Kidney glomerular epithelial cell (primary cell): ENCODE measurements around the gene CRISP1.
"Not testable (repeated sequence)": the region's sequence is repeated elsewhere in the genome, so short reads cannot be mapped to it uniquely, and the experiment has no call there.

Experiments
- DNase-seq: peaks from one replicate; lab custom pipeline; 2025; lab: John Stamatoyannopoulos, UW

CRISP1 gene, protein sequence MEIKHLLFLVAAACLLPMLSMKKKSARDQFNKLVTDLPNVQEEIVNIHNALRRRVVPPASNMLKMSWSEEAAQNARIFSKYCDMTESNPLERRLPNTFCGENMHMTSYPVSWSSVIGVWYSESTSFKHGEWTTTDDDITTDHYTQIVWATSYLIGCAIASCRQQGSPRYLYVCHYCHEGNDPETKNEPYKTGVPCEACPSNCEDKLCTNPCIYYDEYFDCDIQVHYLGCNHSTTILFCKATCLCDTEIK

GRCh38 chr6:49866485-49866943 is at the start of gene CRISP1:
CRISP1 (minus strand) TSS chr6:49866535; CDS start chr6:49857400, 9,135 bp downstream.
- DNase-seq, result no peak

DNA sequence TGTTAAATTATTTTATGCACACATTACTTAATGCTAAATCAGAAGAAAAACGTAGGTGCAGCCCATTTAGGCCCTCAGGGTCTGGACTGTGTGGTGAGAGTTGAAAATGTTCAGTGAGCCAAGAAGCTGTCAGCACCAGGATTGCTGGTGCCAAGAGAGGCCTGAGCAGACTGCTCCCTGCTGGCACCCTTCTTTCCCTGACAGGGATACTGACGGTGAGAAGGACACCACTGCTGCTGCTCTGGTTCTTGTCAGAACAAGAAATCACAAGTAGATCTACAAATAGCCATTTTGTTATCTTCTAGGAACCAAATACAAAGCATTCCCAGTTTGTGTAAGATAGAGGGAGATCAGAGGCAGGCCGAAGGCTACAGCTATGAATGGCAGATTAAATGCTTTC is 48.7 kb upstream of the CRISP1 start:
- DNase-seq, result no peak

DNA sequence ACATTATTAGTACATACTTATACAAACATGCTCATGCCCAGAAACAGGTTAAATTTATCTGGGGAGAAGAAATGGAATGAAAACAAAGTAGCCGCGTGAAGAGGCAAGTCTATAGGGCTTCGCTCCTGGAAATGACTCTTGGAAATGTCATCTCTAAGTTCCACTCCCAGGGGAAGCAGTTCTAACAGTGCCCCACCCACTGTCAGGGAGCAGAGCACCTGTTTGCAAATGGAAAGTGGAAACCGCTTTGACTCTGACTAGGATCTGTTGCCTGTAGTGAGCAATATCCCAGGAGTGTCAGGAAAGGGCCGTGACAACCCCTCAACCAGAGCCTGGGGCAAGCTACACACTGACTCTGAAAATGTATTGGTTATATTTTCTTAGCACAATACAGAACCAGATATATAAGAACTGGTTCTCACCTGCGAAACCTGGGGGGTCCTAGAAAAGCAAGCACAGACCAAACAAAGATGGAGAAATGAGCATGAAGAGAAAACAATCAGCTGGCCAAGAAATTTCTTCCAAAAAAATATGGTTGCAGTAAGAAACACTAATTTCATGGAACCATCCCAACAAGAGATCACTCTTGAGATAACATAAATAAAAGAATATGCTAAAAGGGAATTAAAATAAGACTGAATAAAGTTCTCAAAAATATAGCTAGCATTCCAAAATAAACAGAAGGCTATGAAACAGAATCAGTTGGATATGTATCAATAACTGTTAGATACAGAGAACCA is 47.5 kb upstream of the CRISP1 start:
- DNase-seq, result no peak

GRCh38 chr6:49912196-49912595 is 45.9 kb upstream of the CRISP1 start:
- DNase-seq, result no peak

GRCh38 chr6:49911252-49911651 is 44.9 kb upstream of the CRISP1 start:
- DNase-seq, result no peak

DNA sequence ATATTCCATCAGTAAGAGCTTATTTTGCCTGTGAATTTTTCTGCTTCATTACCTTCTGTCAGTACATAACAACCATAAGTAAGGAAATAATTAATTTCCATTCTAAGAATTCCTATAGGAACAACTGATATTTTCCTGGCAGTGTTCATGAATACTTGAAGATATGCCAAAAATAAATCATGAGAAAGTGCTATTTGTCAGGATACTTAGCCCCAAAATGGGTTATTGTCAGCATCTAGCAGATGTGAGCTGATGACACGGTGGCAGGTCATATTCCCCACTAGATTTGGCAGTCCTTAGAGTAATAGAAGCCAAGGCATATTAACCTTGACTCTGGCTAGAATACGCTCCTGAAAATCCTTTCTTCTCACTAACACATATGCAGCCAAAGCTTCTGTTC is 43.2 kb upstream of the CRISP1 start:
- DNase-seq, result no peak

GRCh38 chr6:49906526-49906925 is 40.2 kb upstream of the CRISP1 start:
- no peak for DNase-seq

DNA sequence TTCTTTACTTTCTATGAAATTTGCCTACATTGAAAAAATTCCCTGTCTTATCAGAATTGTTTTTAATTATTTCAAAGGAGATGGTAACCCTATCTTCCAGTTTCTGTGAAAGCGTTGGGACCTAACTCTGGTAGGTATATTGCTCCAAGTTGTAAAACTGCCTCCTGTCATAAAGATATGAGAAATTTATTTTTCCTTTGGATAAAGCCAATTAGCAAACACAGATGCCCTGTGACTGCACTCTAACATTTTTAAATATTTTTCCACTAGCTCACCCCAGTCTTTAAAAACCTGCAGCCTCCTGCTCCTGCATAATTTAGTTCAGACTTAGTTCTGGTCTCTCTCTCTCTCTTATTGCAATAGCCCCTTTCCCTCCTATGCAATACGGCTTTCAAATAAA is 39.0 kb upstream of the CRISP1 start:
- DNase-seq, result no peak

GRCh38 chr6:49902856-49903255 is 36.5 kb upstream of the CRISP1 start:
- DNase-seq, result no peak

DNA sequence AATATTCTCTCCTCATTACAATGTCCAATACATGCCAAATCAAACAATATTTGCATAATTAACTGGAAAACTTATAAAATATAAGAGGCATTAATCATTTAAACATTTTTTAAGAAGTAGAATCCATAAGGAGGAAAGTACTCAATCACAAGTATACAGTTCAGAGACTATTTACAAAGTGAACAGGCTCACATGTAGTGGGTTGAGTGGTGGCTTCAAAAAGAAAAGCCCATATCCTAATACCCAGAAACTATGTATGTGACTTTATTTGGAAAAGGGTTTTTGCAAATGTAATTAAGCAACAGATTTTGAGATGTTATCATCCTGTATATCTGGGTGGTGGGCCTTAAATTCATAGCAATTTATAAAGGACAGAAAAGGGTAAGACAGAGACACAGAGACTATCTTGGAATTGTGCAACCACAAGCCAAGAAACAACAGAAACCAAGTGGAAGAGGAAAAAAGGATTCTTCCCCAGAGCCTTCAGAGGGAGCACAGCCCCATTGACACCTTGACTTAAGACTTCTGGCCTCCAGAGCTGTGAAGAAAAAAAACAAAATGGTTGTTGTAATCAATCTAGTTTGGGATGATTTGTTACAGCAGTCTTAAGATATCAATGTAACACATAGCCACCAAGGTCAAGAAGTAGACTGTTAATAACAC is 32.7 kb upstream of the CRISP1 start:
- no peak for DNase-seq

GRCh38 chr6:49895553-49895952 is 29.2 kb upstream of the CRISP1 start:
- DNase-seq, result not testable (repeated sequence)

GRCh38 chr6:49892280-49892679 is 25.9 kb upstream of the CRISP1 start:
- DNase-seq, result no peak

DNA sequence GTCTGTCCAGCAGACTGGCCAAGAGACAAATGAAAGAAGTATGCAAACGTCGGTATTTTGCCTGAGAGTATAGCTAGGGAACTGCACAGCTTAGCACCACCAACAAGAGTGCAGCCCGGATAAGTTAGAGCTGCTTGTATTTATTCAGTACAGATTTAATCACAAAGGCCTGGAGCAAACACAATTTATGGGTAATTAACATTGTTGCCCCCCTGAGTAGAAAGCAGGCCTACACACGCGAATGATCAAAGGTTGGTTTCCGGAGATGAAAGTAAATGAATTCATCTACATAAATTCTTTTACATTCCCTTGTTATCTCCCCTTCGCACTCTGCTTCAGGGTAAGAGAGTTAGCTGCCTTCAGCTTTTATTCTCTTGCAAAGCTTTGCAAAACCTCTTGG is 24.7 kb upstream of the CRISP1 start:
- no peak for DNase-seq

DNA sequence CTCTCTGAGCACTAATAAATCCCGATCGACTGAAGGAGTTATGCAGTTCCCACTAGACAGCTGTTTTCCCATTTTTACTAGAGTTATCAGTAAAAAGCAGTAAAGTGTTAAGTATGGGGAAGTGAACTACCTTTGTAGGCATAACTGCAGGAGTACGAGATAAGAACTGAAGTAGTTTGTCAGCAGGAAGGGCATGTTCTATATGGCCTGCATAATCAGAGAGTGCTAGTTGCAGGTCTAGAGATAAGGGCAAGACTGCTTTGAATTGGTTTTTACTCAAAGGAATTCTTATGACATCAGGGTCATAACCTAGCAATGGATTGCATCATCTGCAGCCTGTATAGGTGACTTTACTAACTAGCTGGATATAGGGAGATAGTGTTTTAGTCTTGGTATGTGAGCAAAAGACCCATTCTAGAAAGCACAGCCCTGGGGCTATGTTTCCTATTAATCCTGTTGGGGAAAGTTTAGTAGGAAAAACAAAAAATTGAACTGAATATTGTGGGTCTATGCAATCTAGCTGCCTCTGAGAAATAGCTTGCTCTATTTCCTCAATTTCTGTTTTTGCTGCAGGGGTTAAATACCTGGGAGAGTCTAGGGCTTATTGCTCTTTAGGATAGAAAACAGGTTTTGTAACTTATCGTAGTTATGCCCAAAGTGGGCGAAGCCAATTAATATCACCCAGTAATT is 22.6 kb upstream of the CRISP1 start:
- DNase-seq, result no peak

DNA sequence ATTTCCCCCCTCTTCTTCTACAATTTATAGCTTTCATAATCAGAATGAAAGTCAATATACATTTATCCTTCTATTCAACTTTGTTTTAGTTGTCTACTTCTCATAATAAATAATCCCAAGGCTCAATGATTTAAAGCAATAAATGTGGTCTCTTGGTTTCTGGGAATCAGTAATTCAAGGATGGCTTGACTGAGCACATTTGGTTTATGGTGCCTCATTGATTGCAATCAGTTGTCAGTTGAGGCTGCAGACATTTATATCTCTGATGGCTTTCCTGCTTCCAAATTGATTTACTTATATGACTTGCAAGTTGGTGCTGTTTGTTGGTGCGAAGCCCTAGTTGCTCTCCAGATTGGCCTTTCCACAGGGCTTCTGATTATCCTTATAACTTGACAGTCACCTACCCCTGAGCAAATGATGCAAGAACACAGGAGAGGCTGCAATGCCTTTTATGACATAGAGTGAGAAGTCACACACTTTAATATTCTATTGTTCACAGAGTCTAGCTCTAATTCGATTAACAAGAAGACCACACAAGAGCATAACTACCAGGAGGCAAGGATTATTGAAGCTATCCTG is 2.7 kb upstream of the CRISP1 start:
- no peak for DNase-seq

- no peak for DNase-seq
Observed at GRCh38 chr6:49856282-49856681, 10.1 kb downstream of the CRISP1 start.

GRCh38 chr6:49855221-49855620 is 11.1 kb downstream of the CRISP1 start:
- no peak for DNase-seq

GRCh38 chr6:49852975-49853374 is 13.4 kb downstream of the CRISP1 start:
- DNase-seq, result no peak

DNA sequence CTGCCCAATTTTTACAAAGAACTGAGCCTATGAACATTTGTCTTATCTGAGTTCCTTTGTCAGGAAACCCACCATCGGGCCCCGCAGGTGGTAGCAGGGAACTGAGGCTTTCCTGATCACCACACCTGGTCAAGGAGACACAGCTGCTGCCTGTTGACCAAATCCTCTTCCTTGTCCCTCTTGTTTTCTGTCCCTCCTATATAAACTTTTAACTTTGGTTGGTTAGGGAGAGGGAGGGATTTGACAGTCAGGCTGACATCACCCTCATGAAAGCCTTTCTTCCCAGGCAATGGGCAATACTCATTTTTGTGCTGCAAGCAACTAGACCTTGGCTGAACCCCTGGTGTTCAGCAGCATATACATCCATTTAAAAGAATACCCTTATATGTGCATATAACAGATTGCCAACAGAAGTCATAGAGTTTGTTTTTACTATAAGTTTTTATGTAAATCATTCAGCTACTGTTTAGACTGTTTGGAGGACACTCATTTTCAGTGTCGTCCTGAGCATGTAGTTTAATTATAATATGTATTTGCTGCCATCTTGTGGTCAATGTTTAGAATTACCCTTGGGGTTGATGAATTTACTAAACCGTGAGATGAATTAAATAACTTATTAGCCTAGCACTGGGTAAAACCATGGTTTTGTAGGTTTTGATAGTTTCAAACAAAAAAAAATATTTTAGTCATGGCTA is 17.0 kb downstream of the CRISP1 start:
- DNase-seq, result peak; percentile 42

DNA sequence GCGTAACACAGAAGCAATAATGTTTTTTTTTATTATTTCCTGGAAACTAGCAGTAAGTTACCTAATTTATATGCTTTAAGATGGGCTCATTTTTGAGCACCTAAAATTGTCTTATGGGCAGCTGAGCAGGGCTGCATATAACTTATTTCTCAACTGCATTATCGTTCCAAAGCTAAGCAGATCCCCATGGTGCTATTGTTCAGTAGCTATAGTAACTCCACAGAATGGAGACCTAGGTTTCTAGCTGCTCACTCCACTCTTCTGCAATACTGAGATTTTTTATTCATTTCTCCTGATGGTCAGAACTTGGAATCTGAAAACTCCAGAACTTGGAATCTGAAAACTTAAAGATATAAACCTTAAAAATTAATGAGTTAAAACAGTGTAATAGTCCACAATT is 18.7 kb downstream of the CRISP1 start:
- DNase-seq, result no peak

GRCh38 chr6:49847014-49847413 is 19.3 kb downstream of the CRISP1 start:
- no peak for DNase-seq

- no peak for DNase-seq
Observed at GRCh38 chr6:49841424-49841823, 24.9 kb downstream of the CRISP1 start.
